DND-41 (cell line): Measurements from ENCODE around the gene WDR89.

Experiments used
- CTCF ChIP-seq: IDR thresholded peaks from 2 replicates; pipeline ENCODE4 v1.5.1; 2012; ENCODE audit warnings: borderline replicate concordance, low read length, moderate library complexity, mild to moderate bottlenecking; ENCODE audit not compliant: poor library complexity, severe bottlenecking; ENCODE audit errors: extremely low read depth
- EZH2 ChIP-seq: IDR thresholded peaks from 3 replicates; pipeline ENCODE4 v1.6.1; 2012; ENCODE audit warnings: borderline replicate concordance, low read depth, mild to moderate bottlenecking, moderate library complexity, low read length, inconsistent platforms; ENCODE audit not compliant: severe bottlenecking

DNA sequence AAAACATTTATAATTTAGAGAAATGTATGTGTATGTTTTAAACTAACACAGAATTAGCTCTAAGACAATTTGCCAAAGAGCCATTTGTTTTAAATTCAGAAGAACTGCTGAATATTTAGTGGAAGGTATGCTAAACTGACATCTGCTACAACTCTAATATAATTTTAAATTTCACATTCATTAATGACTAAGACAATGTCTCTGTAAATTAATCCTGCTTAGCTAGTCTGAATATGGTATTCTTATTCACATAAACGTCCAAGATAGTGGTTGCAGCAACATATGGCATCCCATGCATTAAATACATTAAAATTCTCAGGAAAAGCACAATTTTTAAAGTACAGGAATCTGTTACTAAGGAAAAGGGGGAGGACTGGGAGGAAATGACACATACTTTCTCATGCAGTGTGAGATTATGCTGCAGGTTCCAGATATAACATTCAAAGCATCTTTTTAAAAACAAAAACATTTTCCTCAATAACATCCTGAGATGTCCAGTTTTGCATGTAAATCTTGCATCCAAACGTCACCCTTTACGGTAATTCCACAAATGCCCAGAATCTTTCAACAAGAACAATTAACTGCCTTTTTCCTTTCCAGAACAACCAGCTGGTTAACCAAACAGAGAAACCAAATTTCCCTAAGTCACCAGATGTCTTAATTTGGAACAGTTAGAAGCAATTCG, 26.9 kb downstream of the WDR89 start:
- TF ChIP-seq EZH2 (no peak), CTCF (no peak)
